Stimulated activated CD4-positive, alpha-beta T cell treated with anti-CD3 and anti-CD28 coated beads, Interleukin-4, amount 100 ng/mL, for 1 hour (primary cell): Measurements from ENCODE around the gene L1CAM.

Experiments used
- DNase-seq: peaks from one replicate; pipeline ENCODE4 v3.0.0-alpha.2; 2020

L1CAM gene

GRCh38 chrX:153885968-153886903 is at the start of gene L1CAM:
Gene L1CAM (minus strand): TSS chrX:153886173. CDS start chrX:153875836, 10,337 bp downstream.
- peak; percentile 44 for DNase-seq

DNA sequence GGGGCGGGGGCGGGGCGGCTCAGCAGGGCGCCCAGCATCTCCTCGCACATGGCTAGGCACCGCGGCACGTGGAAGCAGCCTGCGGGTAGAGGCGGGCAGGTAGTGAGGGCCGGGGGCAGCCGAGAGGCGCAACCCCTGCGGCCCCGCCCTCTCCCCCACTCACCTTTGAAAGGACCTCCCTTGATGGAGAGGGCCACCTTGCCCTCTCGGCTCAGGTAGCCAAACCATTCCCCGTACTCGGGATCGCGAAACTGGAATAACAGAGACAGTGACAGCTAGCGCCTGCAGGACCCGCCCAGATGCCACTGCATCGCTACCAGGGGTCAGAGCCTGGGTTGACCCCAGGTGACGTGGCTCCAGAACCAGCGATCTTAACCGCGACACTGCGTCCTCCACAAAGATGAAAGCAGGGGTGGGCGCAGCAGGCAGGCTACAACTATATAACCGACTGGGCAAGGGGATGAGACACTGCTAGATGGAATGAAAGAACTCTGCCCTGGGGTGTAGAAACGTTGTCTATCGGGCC is 49.4 kb upstream of the L1CAM start:
- DNase-seq, result no peak

DNA sequence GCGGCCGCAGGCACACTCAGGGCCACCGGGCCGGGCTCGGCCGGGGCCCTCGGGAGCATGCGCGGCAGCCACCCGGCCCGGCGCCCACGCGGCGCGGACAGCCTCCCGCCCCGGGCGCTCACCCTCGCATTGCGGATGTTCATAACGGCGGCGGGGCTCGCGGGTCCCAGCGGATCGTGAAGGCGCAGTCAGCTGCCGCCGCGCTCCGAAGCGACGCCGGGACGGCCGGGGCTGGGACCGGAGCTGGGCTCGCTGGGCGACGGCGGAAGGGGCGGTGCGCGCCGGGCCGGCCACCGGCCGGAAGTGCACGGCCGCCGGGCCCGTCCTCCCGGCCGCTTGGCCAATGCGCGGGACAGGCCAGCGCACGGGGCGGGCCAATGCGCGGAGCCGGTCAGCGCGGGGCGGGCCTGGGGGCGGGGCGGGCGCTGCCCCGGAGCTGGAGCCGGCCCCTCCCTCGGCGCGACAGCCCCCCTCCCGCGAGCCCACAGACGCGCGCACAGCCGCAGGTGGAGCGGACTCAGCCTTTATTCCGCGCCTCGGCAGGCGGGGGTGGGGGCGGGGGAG is 48.9 kb upstream of the L1CAM start, which contains the start of gene NAA10:
Gene NAA10, minus strand, starts transcription at position 276 of the 564 bp plus-strand sequence. Its CDS starts 133 bp downstream, at position 143.
- DNase-seq, result peak; percentile 63

DNA sequence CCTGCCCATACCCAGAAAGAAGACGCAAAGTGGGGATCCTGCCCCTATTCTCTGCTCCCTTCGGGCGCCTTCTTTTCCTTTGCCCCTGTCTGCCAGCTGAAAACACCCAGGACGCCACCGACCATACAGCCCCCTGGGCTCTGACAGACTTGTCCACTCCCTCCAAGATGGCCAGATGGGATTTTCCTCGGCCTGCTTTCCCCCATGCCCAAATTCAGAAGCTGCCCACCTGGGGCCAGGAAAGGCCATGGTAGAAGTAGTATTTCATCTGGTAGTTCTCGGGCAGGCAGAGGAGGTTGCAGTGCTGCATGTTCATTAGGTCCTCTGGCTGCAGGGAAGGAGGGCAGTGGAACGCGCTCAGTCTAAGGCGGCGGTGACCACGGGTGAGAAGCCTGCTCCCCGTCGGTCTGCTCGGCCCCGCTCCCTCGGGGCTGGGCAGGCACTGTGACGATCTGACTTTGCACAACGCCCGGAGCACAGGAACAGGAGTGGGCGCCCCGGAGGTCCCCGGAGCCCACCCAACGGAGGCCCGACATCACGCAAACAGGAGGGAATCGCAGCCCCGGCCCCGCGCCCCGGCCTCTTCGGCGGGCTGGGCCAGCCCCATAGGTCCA is 48.3 kb upstream of the L1CAM start:
- no peak for DNase-seq

DNA sequence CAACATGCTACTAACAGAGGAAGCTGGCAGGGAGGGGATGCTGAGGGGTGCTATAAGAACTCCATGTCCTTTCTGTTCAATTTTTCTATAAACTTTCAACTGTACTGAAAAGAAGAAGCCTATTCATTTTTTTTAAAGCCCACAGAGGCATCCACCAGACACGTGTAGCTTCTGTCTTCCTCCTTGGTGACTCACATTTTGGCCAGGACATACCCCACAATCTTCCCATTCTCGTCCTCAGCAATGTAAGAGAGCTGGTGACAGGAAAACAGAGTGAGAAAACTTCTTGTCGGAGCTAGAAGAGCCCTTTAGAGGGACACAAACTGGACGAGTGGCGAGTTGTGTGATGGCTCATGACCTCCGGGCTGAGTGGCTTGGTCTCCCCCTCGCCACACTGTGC is 47.8 kb upstream of the L1CAM start:
- no peak for DNase-seq

GRCh38 chrX:153932220-153932915 is 46.4 kb upstream of the L1CAM start:
- DNase-seq, result no peak

DNA sequence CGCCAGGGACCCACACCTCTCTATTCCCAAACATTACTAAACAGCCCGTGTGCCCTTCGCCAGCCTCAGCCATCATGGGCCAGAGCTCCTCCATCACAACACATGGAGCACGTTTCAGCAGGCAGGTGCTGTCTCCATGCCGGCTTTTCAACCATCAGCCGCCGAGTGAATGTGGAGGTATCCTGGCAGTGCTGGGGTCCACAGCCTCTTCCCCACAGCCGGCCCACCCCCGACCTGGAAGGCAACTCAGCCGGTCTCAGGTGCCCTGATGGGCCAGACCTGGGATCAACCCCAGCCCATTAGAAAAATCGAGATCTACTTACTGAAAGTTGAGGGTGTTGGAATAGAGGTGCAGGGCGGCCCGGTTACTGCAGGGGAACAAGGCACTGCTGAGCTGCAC is 45.8 kb upstream of the L1CAM start:
- DNase-seq, result no peak

DNA sequence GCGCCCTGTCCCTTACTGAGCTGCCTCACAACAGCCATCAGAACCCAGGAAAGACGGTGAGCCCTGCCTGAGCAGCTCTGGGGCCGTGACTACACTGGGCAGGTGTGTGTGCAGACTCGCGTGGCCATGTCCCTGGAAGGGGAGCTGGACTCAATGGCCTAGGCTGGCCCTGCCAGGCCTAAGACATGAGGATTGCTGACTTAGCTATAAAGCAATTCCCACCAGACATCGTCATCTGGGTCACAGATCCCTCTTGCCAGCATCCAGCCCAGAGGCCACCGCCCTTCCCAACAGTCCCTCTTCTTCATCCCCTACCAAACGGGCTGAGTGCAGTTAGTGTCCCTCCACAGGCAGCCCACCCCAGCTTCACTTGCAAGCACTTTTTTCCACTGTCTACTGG is 45.2 kb upstream of the L1CAM start:
- DNase-seq, result no peak

GRCh38 chrX:153930011-153930910 is 44.3 kb upstream of the L1CAM start:
- no peak for DNase-seq

DNA sequence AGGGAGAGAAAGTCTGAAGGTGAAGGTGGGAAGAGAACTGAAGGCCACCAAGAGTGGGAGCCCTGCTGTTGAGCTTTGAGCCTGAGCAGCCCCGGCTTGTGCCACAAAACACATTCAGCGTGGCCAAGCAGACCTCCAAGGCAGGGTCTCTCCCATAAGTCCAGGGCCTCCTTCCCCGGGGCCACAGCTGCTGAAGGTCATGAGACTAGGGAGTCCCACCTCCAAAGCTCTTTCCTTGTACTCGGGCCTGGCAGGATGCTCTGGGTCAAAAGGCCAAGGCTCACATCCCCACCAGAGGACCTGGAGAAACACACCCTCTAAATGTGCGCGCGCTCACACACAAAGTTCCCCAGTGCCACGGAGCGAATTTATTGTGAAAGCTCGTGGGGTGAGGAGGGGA is 43.6 kb upstream of the L1CAM start:
- DNase-seq, result no peak

DNA sequence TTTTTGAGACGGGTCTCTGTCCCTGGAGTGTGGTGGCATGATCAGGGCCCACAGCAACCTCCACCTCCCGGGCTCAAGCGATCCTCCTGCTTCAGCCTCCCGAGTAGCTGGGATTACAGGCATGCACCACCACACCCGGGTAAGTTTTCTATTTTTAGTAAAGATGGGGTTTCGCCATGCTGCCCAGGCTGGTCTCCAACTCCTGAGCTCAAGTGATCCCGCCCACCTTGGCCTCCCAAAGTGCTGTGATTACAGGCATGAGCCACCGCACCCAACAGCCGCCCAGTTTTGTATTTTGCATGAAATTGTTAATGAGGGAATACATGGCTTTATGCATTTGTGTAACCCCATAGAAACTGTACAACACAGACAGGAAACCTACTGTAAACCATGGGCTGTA is 42.9 kb upstream of the L1CAM start:
- DNase-seq, result no peak

GRCh38 chrX:153927922-153928760 is 42.2 kb upstream of the L1CAM start:
- DNase-seq, result peak; percentile 88

DNA sequence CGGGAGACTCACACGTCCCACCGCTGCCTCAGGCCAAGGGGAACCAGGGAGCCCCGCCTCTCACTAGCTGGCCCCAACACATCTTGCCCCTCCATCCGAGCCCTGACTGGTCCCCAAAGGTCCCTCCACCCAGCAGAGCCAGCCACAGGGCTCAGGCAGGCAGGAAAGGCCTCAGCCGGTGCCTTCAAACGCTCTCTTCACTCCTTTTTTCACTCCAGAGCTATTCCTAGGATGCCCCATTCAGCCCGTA is 41.6 kb upstream of the L1CAM start:
- no peak for DNase-seq

DNA sequence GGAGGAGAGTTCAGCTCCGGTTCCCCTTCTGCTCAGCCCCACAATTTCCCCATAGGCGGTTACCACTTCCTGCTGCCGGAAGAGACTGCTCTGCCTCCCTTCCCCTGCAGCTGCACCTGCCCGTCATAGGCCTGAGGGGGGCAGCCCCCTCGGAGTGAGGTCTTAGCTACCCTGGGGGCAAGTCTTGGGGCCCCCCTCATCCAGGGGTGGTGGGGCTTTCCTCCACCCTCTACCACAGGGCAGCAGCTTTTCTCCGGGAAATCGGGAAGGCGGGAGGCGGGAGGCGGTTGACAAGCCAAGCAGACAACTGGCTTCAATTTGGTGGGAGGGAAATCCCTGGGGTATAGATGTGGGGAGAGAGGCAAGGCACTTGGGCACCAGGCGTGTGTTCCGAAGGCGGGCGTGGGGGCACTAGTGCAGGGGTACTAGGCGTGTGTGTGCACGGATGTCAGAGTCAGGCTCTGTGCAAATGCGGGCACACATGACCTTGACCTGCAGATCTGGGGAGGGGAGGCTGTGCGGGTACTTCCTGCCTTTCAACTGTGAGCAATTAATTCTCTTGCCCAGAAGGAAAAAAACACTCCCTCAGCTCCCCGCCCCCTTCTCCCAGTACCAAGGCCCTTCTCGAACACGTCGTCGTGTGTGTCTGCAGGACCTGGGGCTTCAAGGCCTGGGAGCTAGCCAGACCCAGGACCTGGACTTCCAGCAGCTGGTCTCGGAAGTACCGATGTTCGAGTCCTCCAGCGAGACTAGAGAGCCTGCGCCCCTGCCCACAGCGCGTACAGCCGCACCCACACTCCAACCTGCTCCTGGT is 41.1 kb upstream of the L1CAM start:
- DNase-seq, result peak; percentile 62

DNA sequence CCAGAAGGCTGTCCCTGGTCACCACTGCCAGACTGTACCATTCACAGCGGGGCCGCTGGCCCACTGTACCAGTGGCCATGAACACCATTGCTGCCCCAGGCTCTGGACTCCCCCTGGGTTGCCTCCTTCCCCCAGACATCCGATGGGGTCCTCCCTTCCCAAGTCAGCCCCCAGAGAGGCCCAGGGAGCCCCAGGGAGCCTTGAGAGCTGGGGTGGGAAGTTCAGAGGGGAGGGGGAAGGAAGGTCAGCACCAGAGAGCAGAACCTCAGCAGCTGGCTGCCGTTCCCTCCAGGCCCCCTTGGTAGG is 40.5 kb upstream of the L1CAM start:
- no peak for DNase-seq

GRCh38 chrX:153925739-153926551 is 40.0 kb upstream of the L1CAM start, which contains the start of gene ARHGAP4:
Gene ARHGAP4 (minus strand): TSS chrX:153926264. CDS start chrX:153926202, 62 bp downstream.
- DNase-seq, result peak; percentile 46

DNA sequence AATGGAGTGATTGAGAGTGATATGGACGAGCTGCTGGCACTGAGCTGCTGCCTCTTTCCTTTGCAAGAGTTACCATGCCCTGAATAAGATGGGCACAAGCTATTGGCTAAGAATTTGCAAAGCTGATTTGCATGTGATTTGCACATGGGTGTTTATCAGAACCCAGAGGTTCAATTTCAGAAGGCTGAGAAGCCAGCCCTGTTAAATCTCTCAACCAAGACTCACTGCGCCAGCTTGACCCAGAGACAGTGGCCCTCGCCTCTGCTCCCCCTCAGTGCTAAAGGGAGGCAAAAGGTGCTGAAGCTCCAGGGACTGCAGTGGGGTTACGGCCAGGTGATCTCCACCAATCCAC is 39.4 kb upstream of the L1CAM start:
- no peak for DNase-seq

GRCh38 chrX:153924149-153924861 is 38.3 kb upstream of the L1CAM start:
- peak; percentile 33 for DNase-seq
